ENCODE data around the gene SDK1.

- no peak for TF ChIP-seq CTCF (IDR thresholded peaks at IDR 0.05; ENCODE audit: control extremely low read depth in 1 of 3, insufficient read depth in 1 of 3, low read depth in 1 of 3, low read length in 3 of 3)
- no peak for TF ChIP-seq ATF3 (IDR thresholded peaks at IDR 0.05; ENCODE audit: insufficient read depth, low read depth, low read length)
- no peak for TF ChIP-seq EP300 (IDR thresholded peaks at IDR 0.05; ENCODE audit: borderline replicate concordance in 1 of 2, low read depth in 2 of 2, low read length in 2 of 2)
These were observed 926.3 kb downstream of the SDK1 start for GRCh38 chr7:4227105-4228010.
